OCI-LY7 (cell line): ENCODE measurements around the gene PPP2R2B. TPM values are rescaled to one million over a fixed set of nuclear protein-coding genes. Genes with fewer than 3 reads are reported as not detected.

ENCODE experiments used
- BruUV-seq: library from RNA; stranded (reverse); fragments of 400-500 nt; replicated peaks from 2 replicates; lab custom pipeline; 2021; lab: Mats Ljungman, UMichigan
- CTCF ChIA-PET: fragments of 300-600 bp; sonication (Branson Sonifier 250); formaldehyde crosslinking; loops from one replicate; lab custom pipeline; 2022; ENCODE audit warnings: antibody characterized with exemption; ENCODE audit not compliant: unreplicated experiment; lab: Charles Lee
- POLR2A ChIA-PET: fragments of 300-600 bp; sonication (Branson Sonifier 250); formaldehyde crosslinking; loops from one replicate; lab custom pipeline; 2022; ENCODE audit warnings: antibody characterized with exemption; lab: Charles Lee
- DNase-seq: peaks from one replicate; pipeline ENCODE4 v3.0.0-alpha.2; 2015; ENCODE audit warnings: low spot score
- H2AFZ ChIP-seq: fragments of 200-600 bp; sonication (generic), shearing (Covaris generic); 2 replicates; pipeline ENCODE4 v1.6.1; 2014; ENCODE audit warnings: mild to moderate bottlenecking, antibody characterized with exemption, low read length, moderate library complexity
- H3K27ac ChIP-seq: fragments of 200-600 bp; sonication (generic); 2 replicates; pipeline ENCODE4 v1.5.1; 2014; ENCODE audit warnings: mixed run types, low read depth, mild to moderate bottlenecking, moderate library complexity, low read length, inconsistent platforms; ENCODE audit not compliant: poor library complexity, severe bottlenecking
- H3K36me3 ChIP-seq: fragments of 200-600 bp; sonication (generic); 2 replicates; pipeline ENCODE4 v1.6.1; 2014; ENCODE audit warnings: mild to moderate bottlenecking, antibody characterized with exemption, low read length, moderate library complexity, mixed read lengths; ENCODE audit not compliant: insufficient read depth
- H3K4me1 ChIP-seq: fragments of 200-600 bp; sonication (generic); 2 replicates; pipeline ENCODE4 v1.5.1; 2014; ENCODE audit warnings: mild to moderate bottlenecking, low read length; ENCODE audit not compliant: insufficient read depth, poor library complexity, severe bottlenecking
- H3K4me2 ChIP-seq: fragments of 200-600 bp; sonication (generic); 2 replicates; pipeline ENCODE4 v1.6.1; 2014; ENCODE audit warnings: mild to moderate bottlenecking, low read length
- H3K4me3 ChIP-seq: fragments of 200-600 bp; sonication (generic); 2 replicates; pipeline ENCODE4 v1.5.1; 2014; ENCODE audit warnings: mild to moderate bottlenecking, low read depth, low read length; ENCODE audit not compliant: poor library complexity, severe bottlenecking
- H3K79me2 ChIP-seq: fragments of 200-600 bp; sonication (generic); 2 replicates; pipeline ENCODE4 v1.6.1; 2016; ENCODE audit warnings: low read depth, mild to moderate bottlenecking, low read length, moderate library complexity, mixed read lengths; ENCODE audit not compliant: insufficient read depth
- H3K9me2 ChIP-seq: fragments of 200-600 bp; sonication (generic); 2 replicates; pipeline ENCODE4 v1.6.1; 2016; ENCODE audit warnings: mild to moderate bottlenecking, low read length, mixed read lengths; ENCODE audit not compliant: insufficient read depth
- H3K9me3 ChIP-seq: fragments of 200-600 bp; sonication (generic); 2 replicates; pipeline ENCODE4 v1.6.1; 2014; ENCODE audit warnings: mild to moderate bottlenecking, mixed run types, low read length, mixed read lengths
- H4K20me1 ChIP-seq: fragments of 200-600 bp; sonication (generic); 2 replicates; pipeline ENCODE4 v1.6.1; 2014; ENCODE audit warnings: mild to moderate bottlenecking, antibody characterized with exemption, low read length, moderate library complexity, mixed read lengths; ENCODE audit not compliant: insufficient read depth
- EZH2phosphoT487 ChIP-seq: fragments of 200-600 bp; sonication (generic); IDR thresholded peaks from 2 replicates; pipeline ENCODE4 v1.6.1; 2018; ENCODE audit warnings: low read depth, borderline replicate concordance, mild to moderate bottlenecking, mixed run types, antibody characterized with exemption, low read length, moderate library complexity, mixed read lengths
- intact Hi-C: fragments of 100-400 bp; cut with micrococcal nuclease; formaldehyde crosslinking; loops from one replicate; pipeline ENCODE4 v1.10.0; 2022; ENCODE audit not compliant: unreplicated experiment
- total RNA-seq, 2 experiments: library from RNA; depleted of rRNA in 1 of 2; stranded (reverse); fragments of >200 nt in 1 of 2; shearing (Covaris generic) in 1 of 2; gene quantifications; 2 replicates each; pipeline ENCODE4 v1.2.3, GENCODE V29; 2014 to 2022
- TF ChIP-seq, protein P1 (sequence below): fragments of 200-600 bp; sonication (generic); conservative IDR thresholded peaks from 2 replicates; pipeline ENCODE4 v1.5.1; 2014; ENCODE audit warnings: mild to moderate bottlenecking, antibody characterized with exemption, low read length, moderate library complexity, mixed read lengths

The PPP2R2B gene
- total RNA-seq, 2 experiments from 2014 or later: not detected

DNA sequence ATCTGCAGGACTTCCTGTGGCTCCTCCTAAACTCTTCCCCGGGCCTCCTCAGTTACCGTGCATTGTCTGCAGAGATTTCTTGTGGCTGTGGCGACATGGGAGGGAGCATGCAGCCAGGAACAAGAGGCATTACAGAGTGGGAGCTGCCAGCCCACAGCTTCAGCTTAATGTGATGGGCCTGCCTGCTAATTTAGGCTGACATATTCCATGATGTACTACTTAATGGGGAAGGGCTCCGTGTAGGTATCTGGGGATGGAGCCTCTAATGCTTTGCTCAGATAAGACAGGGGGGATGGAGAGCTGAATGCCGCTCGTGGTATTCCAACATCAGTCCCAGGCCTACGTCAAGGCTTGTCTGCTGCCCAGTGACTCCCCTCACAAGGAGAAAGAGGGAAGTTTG lies 225.0 kb downstream of the PPP2R2B start:
- Histone ChIP-seq H2AFZ (no peak overlapping the region), H3K79me2 (no peaks in the 10 kb centered on the region), H3K9me3 (no peaks in the 10 kb centered on the region), H3K27ac (no peak overlapping the region), H3K4me1 (no peaks in the 10 kb centered on the region), H4K20me1 (no peaks in the 10 kb centered on the region), H3K4me3 (no peak overlapping the region), H3K4me2 (no peak overlapping the region), H3K36me3 (no peaks in the 10 kb centered on the region), H3K9me2 (no peaks in the 10 kb centered on the region)
- TF ChIP-seq, protein P1, sequence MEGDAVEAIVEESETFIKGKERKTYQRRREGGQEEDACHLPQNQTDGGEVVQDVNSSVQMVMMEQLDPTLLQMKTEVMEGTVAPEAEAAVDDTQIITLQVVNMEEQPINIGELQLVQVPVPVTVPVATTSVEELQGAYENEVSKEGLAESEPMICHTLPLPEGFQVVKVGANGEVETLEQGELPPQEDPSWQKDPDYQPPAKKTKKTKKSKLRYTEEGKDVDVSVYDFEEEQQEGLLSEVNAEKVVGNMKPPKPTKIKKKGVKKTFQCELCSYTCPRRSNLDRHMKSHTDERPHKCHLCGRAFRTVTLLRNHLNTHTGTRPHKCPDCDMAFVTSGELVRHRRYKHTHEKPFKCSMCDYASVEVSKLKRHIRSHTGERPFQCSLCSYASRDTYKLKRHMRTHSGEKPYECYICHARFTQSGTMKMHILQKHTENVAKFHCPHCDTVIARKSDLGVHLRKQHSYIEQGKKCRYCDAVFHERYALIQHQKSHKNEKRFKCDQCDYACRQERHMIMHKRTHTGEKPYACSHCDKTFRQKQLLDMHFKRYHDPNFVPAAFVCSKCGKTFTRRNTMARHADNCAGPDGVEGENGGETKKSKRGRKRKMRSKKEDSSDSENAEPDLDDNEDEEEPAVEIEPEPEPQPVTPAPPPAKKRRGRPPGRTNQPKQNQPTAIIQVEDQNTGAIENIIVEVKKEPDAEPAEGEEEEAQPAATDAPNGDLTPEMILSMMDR: no peak
- TF ChIP-seq EZH2phosphoT487: no peak
- no peak for DNase-seq
- intact Hi-C loops: no loop called here
- no TSS peak for BruUV-seq
- ChIA-PET POLR2A (no interaction called here), CTCF (no interaction called here)

GRCh38 chr5:146652547-146652946 lies 226.0 kb downstream of the PPP2R2B start:
- Histone ChIP-seq H2AFZ (no peak overlapping the region), H4K20me1 (no peaks in the 10 kb centered on the region), H3K4me2 (no peak overlapping the region), H3K36me3 (no peaks in the 10 kb centered on the region), H3K4me1 (no peaks in the 10 kb centered on the region), H3K27ac (no peak overlapping the region), H3K9me3 (no peaks in the 10 kb centered on the region), H3K9me2 (no peaks in the 10 kb centered on the region), H3K4me3 (no peak overlapping the region), H3K79me2 (no peaks in the 10 kb centered on the region)
- ChIA-PET CTCF (no interaction called here), POLR2A (no interaction called here)
- no peak for DNase-seq
- TF ChIP-seq, protein P1: no peak
- no peak for TF ChIP-seq EZH2phosphoT487
- no TSS peak for BruUV-seq
- intact Hi-C loops: no loop called here

- H3K4me1 ChIP-seq: no peaks in the 10 kb centered on the region
- H3K4me2 ChIP-seq: no peak overlapping the region
- no peaks in the 10 kb centered on the region for H3K36me3 ChIP-seq
- CTCF ChIA-PET: no interaction called here
- no peaks in the 10 kb centered on the region for H3K9me2 ChIP-seq
- H2AFZ ChIP-seq: no peak overlapping the region
- no peak overlapping the region for H3K4me3 ChIP-seq
- POLR2A ChIA-PET: no interaction called here
- no peaks in the 10 kb centered on the region for H3K9me3 ChIP-seq
- no TSS peak for BruUV-seq
- no peaks in the 10 kb centered on the region for H3K79me2 ChIP-seq
- TF ChIP-seq, protein P1: no peak
- no peak for TF ChIP-seq EZH2phosphoT487
- DNase-seq: no peak
- no peak overlapping the region for H3K27ac ChIP-seq
- intact Hi-C loops: no loop called here
- no peaks in the 10 kb centered on the region; the same call in 1 of the 2 replicates for H4K20me1 ChIP-seq
These were observed 230.8 kb downstream of the PPP2R2B start for GRCh38 chr5:146647656-146648199.
